SJSA1 (cell line): ENCODE results near the gene ARMC2. TPM values are rescaled to one million over a fixed set of nuclear protein-coding genes. Genes with fewer than 3 reads are reported as not detected.
"Not testable (repeated sequence)": the region's sequence is repeated elsewhere in the genome, so short reads cannot be mapped to it uniquely, and the experiment has no call there.

Source experiments
- DNase-seq, 2 experiments: peaks; one replicate each; pipeline ENCODE4 v3.0.0-alpha.2; 2015 to 2020; ENCODE audit warnings: low spot score in 2 of 2, low read depth in 1 of 2
- H3K27ac ChIP-seq: fragments of 250-450 bp; sonication (Bioruptor Pico); 2 replicates; pipeline ENCODE4 v1.5.1; 2020; ENCODE audit warnings: mild to moderate bottlenecking, moderate library complexity
- H3K27me3 ChIP-seq: fragments of 250-450 bp; sonication (Bioruptor Pico); replicated peaks from 2 replicates; pipeline ENCODE4 v1.5.1; 2020; ENCODE audit warnings: mild to moderate bottlenecking, moderate library complexity
- H3K36me3 ChIP-seq: fragments of 250-450 bp; sonication (Bioruptor Pico); 2 replicates; pipeline ENCODE4 v1.5.1; 2020; ENCODE audit warnings: mild to moderate bottlenecking
- H3K4me1 ChIP-seq: fragments of 250-450 bp; sonication (Bioruptor Pico); replicated peaks from 2 replicates; pipeline ENCODE4 v1.6.1; 2021; ENCODE audit warnings: mild to moderate bottlenecking
- H3K4me3 ChIP-seq: fragments of 250-450 bp; sonication (Bioruptor Pico); 2 replicates; pipeline ENCODE4 v1.5.1; 2020; ENCODE audit warnings: mild to moderate bottlenecking
- H3K9me3 ChIP-seq: fragments of 250-450 bp; sonication (Bioruptor Pico); replicated peaks from 2 replicates; pipeline ENCODE4 v1.5.1; 2020; ENCODE audit warnings: mild to moderate bottlenecking
- total RNA-seq: library from RNA; depleted of rRNA; stranded (reverse); fragments of >200 nt; shearing (Covaris generic); gene quantifications from 2 replicates; pipeline ENCODE4 v1.2.3, GENCODE V29; 2014

The ARMC2 gene
- total RNA-seq, 1 experiment from 2014 or later, result 0.71 TPM

DNA sequence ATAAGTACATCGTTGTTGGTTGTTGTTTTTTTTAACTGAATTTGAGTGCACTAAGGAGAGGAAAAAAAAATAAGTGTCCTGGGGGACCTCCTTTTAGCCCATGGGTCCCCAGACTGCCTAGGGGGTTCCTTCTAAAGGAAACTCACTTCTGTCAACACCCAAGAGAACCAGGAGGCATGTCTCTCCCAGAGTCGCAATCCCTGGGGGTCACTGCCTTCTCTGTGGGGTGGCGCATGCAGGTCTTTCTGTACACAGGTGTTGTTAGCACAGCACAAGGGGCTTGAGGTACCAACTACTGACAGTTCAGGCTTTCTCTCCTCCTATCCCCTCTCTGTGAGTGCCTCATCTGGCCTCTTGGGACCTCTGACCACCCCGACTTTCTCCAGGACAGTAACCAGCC, 7.3 kb upstream of the ARMC2 start:
- Histone ChIP-seq H3K9me3 (no peaks in the 10 kb centered on the region), H3K36me3 (no peaks in the 10 kb centered on the region), H3K4me3 (no peak overlapping the region), H3K27me3 (no peaks in the 10 kb centered on the region), H3K4me1 (peaks cover 13% of the 10 kb centered on the region), H3K27ac (no peak overlapping the region)
- no peak for DNase-seq

DNA sequence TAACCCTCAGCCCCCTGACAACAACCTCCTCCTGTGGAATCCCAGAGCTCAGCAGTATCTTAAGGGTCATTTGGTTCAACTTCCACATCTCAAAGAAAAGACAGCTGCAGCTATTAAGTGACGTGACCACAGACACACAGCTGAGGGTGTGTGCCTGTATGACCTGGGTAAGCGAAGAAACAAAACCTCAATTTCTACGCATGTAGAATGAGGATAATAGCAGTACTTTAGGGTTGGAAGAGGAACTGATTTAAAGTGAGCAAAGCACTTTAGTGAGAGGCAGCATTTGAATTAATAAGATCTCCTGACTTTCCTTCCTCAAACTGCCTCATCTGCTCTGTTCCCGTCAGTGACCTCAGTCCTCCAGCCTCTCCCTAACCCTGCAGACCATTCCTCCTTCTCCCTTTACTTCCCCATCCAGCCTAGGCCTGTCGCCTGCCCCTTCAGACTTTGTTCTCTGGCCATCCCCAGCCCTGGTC, 6.8 kb upstream of the ARMC2 start:
- Histone ChIP-seq H3K4me3 (no peak overlapping the region), H3K9me3 (no peaks in the 10 kb centered on the region), H3K27me3 (no peaks in the 10 kb centered on the region), H3K36me3 (no peaks in the 10 kb centered on the region), H3K4me1 (peaks cover 13% of the 10 kb centered on the region), H3K27ac (no peak overlapping the region)
- DNase-seq, result no peak

DNA sequence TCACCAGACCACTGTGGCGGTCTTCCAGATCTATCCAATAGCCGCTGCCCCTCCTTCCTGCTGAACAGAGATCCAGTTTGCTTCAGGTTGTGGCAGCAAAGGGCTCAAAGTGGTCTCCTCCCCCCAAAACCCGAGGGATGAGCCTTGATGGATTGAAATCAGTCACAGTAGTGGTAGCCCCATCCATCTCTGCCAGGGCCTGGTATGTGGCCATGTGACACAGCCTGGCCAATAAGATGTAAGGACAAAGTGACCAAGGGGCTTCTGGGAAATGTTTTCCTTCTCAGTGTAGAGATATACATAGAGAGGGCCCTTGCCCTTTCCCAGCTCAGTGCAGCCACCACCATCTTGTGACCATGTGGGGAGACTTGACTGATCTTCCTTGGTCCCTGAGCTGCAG, 4.1 kb upstream of the ARMC2 start:
- Histone ChIP-seq H3K36me3 (no peaks in the 10 kb centered on the region), H3K9me3 (no peaks in the 10 kb centered on the region), H3K4me3 (no peak overlapping the region), H3K4me1 (peaks cover 6% of the 10 kb centered on the region), H3K27ac (no peak overlapping the region), H3K27me3 (no peaks in the 10 kb centered on the region)
- no peak for DNase-seq

DNA sequence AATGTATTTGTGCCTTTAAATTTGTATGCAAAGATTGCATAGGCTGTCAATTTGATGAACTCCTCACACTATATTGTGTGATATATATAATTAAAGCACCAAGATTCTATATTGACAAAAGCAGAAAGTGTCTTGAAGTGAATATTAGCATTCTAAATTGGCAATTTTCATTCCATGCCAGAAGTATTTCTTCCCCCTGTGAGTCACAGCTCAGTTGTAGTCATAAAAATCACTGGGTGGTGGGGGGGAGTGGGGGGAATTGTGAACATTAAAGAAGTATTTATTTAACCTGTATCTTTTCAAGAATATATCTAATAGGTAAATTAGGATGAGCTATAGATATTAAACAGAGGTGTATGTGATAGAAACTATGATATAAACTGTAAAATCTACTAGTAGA, 3.1 kb upstream of the ARMC2 start:
- Histone ChIP-seq H3K4me3 (no peak overlapping the region), H3K27me3 (no peaks in the 10 kb centered on the region), H3K27ac (no peak overlapping the region), H3K4me1 (peaks cover 6% of the 10 kb centered on the region), H3K36me3 (no peaks in the 10 kb centered on the region), H3K9me3 (no peaks in the 10 kb centered on the region)
- no peak for DNase-seq

DNA sequence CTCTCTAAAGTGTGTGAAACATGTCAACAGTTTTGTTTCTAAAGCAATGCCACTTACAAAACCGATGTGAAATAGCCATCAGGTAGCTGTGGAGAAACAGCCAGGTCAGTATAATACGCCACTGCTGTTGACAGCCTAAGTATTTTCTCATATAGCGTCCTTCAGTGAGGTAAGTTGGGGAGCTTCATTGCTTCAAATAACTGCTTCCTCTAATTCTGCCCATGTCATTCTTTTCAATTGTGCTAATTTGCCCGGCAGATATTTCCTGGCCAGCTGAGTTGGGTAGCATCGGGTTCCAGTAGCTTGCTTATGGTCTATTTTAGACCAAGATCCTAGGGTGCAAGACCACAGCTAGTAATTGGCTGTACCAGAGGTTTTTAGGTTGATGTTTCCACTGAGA, 2.1 kb upstream of the ARMC2 start:
- Histone ChIP-seq H3K27me3 (no peaks in the 10 kb centered on the region), H3K36me3 (no peaks in the 10 kb centered on the region), H3K4me1 (peaks cover 6% of the 10 kb centered on the region), H3K4me3 (no peak overlapping the region), H3K9me3 (no peaks in the 10 kb centered on the region), H3K27ac (no peak overlapping the region)
- DNase-seq, result no peak

DNA sequence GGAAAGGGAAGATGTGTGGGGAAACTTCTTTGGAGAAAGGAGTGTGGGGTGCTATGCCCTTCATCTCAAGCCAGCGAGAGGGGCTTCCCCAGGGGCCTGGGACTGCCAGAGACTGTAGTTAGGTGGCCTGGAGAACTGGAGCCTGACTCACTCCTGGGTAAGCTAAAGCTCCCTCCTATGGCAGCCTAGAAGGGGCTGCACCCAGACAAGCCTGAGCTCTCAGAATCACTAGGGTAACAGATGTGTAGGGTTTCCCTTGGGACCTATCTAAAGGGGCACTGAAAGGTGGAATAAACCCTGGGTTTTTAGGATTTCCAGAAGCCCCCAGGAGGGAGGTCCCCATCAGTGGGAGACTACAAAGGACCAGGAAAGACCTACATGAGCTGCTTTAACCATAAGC, 1.6 kb upstream of the ARMC2 start:
- no peaks in the 10 kb centered on the region for H3K27me3 ChIP-seq
- H3K27ac ChIP-seq, result no peak overlapping the region
- no peaks in the 10 kb centered on the region for H3K36me3 ChIP-seq
- no peak for DNase-seq
- H3K4me3 ChIP-seq, result no peak overlapping the region
- H3K4me1 ChIP-seq, result peaks cover 6% of the 10 kb centered on the region
- H3K9me3 ChIP-seq, result no peaks in the 10 kb centered on the region

DNA sequence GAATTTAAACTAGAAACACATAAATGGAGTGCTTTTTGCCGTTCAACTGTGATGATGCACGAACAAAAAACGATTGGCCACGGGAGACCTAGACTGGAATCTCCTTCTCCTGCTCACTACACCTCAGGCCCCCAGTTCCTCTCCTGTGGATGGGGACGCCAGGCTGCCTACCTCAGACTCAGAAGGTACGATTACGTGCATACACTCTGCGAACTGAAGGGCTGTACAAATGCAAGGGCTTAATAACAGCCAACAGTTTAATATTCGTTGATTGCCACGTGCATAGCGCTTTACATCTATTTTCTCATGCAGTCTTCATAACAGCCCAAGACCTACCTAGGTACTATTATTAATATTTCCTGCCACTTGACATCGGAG, 495 bp upstream of the ARMC2 start:
- Histone ChIP-seq H3K4me3 (peak overlapping the region; percentile 61), H3K27ac (peak overlapping the region; percentile 61; the same call in 1 of the 2 replicates), H3K36me3 (no peaks in the 10 kb centered on the region), H3K9me3 (no peaks in the 10 kb centered on the region), H3K27me3 (no peaks in the 10 kb centered on the region), H3K4me1 (peaks cover 6% of the 10 kb centered on the region)
- DNase-seq, result no peak

DNA sequence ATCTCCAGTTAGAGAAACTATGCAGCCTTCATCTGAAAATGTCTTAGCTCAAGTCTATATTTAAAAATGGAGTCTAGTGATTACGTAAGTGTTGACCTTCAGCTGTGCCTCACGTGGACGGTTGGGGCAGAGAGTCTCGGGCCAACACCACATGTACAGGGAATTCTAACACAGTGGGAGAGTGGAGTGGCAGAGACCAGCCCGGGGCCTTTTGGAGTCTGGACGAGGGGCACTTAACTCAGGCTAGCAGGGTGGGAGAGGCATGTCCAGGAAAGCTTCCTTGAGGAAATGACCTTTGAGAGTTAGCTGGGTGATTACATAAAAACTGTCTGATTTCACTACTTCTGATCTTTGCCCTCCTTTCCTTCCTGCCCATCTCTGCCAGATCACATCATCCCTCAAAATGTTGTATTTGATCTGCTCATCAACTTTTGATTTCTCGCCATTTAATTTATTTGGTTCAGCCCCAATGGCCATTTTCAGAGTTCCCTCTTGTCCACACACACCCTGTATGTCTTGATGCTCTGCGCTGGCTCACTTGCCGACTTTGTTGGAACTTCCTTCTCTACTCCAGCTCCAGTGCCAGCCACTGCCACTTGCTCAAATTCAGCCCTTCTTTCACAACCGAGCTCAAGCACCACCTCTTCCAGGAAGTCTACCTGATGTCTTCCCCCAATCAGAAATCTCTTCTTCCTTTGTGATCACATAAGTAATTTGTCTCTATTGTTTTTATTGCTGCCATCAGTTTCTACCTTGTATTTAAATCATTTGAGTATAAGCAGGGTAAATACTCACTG, 2.6 kb downstream of the ARMC2 start:
- no peaks in the 10 kb centered on the region for H3K27me3 ChIP-seq
- H3K9me3 ChIP-seq, result no peaks in the 10 kb centered on the region
- DNase-seq, result no peak
- H3K27ac ChIP-seq, result no peak overlapping the region
- H3K4me1 ChIP-seq, result peaks cover 6% of the 10 kb centered on the region
- no peak overlapping the region for H3K4me3 ChIP-seq
- no peaks in the 10 kb centered on the region for H3K36me3 ChIP-seq

DNA sequence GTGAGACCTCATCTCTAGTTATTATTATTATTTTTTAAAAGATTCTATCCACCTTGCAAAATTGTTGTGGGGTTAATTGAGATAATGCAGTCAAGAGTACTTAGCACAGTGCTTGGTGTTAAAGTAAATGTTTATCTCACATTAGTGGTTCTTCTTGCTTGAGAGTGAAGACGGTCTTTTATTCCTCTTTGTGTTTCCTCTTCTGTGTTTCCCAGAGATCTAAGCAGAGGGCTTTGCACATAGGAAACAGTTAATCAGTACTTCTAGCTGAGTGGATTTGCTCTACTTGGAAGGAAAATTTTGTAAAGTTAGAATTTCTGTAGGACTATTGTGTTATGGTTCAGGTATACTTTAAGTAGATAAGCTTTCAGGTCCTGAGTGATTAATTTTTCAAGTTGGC, 3.5 kb downstream of the ARMC2 start:
- Histone ChIP-seq H3K36me3 (peaks cover 3% of the 10 kb centered on the region; the same call in 1 of the 2 replicates), H3K9me3 (no peaks in the 10 kb centered on the region), H3K27ac (no peak overlapping the region), H3K4me1 (peaks cover 6% of the 10 kb centered on the region), H3K4me3 (no peak overlapping the region), H3K27me3 (no peaks in the 10 kb centered on the region)
- DNase-seq, result no peak

DNA sequence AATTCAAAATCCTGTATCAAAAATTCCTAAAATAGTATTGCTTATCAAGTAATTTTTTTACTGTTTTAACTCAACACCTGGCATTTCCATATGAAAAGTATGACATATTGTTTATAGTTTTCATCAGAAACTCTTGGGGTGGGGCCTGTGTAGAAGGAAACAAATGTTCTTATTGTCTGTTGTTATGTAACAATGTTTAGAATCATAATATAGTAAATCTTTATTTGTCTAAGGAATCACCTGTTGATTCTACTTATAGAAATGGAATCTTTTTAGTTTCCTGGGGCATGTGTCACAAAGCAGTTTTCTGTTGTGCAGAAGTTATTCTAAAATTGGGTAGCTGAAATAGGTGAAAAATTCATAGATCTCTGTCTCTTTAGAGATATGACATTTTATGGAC, 4.9 kb downstream of the ARMC2 start:
- DNase-seq, result no peak
- peaks cover 9% of the 10 kb centered on the region; the same call in 1 of the 2 replicates for H3K36me3 ChIP-seq
- no peaks in the 10 kb centered on the region for H3K9me3 ChIP-seq
- H3K27ac ChIP-seq, result no peak overlapping the region
- no peaks in the 10 kb centered on the region; the same call in 1 of the 2 replicates for H3K4me1 ChIP-seq
- no peak overlapping the region for H3K4me3 ChIP-seq
- no peaks in the 10 kb centered on the region for H3K27me3 ChIP-seq

DNA sequence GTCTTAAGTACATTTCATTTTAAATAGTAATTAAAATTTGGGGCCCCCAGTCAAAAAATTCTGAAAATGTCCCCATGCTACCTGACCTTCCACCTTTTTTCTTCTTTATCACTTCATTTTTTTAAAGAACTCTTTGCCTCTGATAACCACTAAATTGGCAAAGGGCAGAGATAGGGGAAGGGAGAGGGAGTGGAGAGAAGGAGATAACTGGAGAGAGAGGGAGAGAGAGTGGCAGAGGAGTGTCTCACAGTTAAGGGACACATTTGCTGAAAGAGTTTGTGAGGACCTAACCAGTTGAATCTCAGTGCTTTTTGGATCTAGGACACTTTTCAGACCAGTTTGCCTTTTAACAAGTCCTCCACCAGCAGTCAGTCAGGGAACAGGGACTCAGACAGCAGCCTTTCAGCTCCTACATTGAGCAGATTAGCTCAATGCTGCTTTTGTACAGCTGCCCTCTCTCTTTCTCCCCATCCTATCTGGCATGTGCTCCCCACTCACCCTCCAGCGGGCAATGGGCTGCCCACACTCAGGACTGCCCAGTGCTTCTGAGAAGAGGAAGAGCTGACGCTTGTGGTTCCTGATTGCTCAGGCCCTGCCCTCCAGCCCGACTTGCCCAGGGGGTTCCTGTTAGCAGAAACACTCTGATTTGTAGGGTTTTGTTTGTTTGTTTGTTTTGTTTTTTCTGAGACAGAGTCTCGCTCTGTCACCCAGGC, 14.4 kb downstream of the ARMC2 start:
- Histone ChIP-seq H3K27ac (no peak overlapping the region), H3K4me3 (no peak overlapping the region), H3K9me3 (no peaks in the 10 kb centered on the region), H3K27me3 (no peaks in the 10 kb centered on the region), H3K36me3 (no peaks in the 10 kb centered on the region), H3K4me1 (no peaks in the 10 kb centered on the region)
- DNase-seq, result no peak

DNA sequence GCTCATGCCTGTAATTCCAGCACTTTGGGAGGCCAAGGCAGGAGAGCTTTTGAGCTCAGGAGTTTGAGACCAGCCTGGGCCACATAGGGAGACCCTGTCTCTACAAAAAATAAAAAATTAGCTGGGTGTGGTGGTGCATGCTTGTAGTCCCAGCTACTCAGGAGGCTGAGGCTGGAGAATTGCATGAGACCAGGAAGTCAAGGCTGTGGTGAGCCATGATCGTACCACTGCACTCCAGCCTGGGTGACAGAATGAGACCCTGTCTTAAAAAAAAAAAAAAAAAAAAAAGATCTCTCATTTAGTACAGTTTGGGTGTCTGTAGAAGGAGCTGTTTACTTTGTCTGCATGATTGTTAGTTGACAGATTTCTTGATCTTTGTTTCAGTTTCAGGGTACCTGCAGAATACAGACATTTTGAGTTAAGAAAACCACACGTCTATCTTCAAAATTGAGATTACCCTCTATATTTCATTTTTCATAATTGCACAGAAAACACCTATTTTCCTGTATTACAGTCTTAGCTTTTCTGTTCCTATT, 17.6 kb downstream of the ARMC2 start:
- not testable (repeated sequence) for H3K9me3 ChIP-seq, H3K36me3 ChIP-seq, H3K27ac ChIP-seq, H3K4me1 ChIP-seq, H3K27me3 ChIP-seq, H3K4me3 ChIP-seq, DNase-seq

DNA sequence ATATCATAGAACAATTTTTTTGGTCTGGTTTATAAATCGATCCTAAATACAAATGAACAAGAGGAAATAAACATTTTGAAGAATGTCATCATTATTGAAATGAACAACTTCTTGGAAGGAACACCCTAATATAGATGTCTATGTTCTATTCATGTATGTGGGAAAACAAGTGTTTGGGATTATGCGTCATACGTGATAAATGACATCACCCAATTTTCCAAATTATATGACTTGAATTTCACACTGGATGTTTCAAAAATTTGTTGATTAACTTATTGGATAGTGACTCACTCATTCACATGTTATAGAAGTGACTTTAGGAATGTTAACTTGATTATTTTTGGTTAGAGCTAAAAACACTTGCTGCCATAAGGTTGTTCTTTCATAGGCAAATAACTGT, 18.6 kb downstream of the ARMC2 start:
- no peaks in the 10 kb centered on the region for H3K27me3 ChIP-seq
- H3K36me3 ChIP-seq, result no peaks in the 10 kb centered on the region
- H3K4me1 ChIP-seq, result peaks cover 3% of the 10 kb centered on the region; the same call in 1 of the 2 replicates
- no peak for DNase-seq
- H3K4me3 ChIP-seq, result no peak overlapping the region
- H3K27ac ChIP-seq, result no peak overlapping the region
- no peaks in the 10 kb centered on the region for H3K9me3 ChIP-seq

DNA sequence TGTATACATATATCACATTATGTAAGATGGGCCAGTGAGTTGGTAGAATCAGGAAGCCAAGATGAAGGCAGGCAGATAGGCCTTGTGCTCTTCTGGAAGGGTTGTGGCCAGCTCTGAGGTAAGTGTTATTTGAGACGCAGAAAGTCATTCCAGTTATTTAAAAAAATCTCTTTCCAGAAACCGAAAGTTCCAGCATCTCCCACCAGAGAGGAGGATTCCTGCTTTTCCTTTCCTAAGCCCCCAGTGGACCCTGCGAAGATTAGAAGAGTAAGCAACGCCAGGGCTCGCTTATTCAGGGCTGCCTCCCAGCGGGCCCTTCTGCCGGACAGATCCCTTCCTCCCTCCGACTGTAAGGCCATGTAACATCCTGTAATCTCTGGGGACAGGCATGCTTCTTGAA, 20.4 kb downstream of the ARMC2 start:
- no peaks in the 10 kb centered on the region for H3K27me3 ChIP-seq
- DNase-seq, result no peak
- H3K4me3 ChIP-seq, result no peak overlapping the region
- peaks cover 7% of the 10 kb centered on the region for H3K4me1 ChIP-seq
- no peak overlapping the region for H3K27ac ChIP-seq
- no peaks in the 10 kb centered on the region for H3K9me3 ChIP-seq
- H3K36me3 ChIP-seq, result no peaks in the 10 kb centered on the region
